ENCODE results near the gene SHB. TPM values are rescaled to one million over a fixed set of nuclear protein-coding genes. Genes with fewer than 3 reads are reported as not detected.

Gene SHB
- total RNA-seq, 1 experiment from 2014 or later = 28.7 TPM

DNA sequence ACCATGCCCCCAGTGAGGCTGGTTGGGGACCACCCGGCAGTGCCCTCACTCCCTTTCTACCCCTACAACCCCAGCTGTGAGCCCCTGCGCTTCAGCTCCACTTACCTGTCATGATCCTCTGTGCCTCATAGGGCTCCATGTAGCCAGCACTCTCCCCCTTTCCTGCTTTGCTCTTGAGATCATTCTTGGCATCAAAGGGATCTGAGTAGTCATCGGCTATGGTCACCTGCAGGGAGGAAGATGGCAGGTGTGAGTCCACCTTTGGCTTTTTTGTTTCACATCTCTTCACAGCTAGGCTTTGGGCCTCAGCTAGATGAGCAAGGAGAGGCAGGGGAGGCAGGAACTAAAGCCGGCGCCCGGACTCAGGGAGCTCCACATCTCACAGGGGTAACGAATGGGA lies 53.1 kb downstream of the SHB start:
- ATAC-seq = no peak
- intact Hi-C loops (cut with micrococcal nuclease) = loop anchor here (10.0 kb wide), 1 partner anchor 49 kb away; the partner anchor contains the start of gene SHB
- no peak for TF ChIP-seq EZH2 (IDR thresholded peaks at IDR 0.05)
- TF ChIP-seq, protein P1, sequence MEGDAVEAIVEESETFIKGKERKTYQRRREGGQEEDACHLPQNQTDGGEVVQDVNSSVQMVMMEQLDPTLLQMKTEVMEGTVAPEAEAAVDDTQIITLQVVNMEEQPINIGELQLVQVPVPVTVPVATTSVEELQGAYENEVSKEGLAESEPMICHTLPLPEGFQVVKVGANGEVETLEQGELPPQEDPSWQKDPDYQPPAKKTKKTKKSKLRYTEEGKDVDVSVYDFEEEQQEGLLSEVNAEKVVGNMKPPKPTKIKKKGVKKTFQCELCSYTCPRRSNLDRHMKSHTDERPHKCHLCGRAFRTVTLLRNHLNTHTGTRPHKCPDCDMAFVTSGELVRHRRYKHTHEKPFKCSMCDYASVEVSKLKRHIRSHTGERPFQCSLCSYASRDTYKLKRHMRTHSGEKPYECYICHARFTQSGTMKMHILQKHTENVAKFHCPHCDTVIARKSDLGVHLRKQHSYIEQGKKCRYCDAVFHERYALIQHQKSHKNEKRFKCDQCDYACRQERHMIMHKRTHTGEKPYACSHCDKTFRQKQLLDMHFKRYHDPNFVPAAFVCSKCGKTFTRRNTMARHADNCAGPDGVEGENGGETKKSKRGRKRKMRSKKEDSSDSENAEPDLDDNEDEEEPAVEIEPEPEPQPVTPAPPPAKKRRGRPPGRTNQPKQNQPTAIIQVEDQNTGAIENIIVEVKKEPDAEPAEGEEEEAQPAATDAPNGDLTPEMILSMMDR (IDR thresholded peaks at IDR 0.05 in 2 of 3, conservative IDR thresholded peaks at IDR 0.05 in 1 of 3; ENCODE audit: borderline replicate concordance in 1 of 3, insufficient read depth in 1 of 3, low read depth in 2 of 3, low read length in 2 of 3) = no peak
- no peak for TF ChIP-seq CBX3 (IDR thresholded peaks at IDR 0.05; ENCODE audit: low read depth)
- no peak for TF ChIP-seq TCF7L2 (IDR thresholded peaks at IDR 0.05; ENCODE audit: borderline replicate concordance, extremely low read depth, insufficient read depth, insufficient read length)
- TF ChIP-seq, protein P2, sequence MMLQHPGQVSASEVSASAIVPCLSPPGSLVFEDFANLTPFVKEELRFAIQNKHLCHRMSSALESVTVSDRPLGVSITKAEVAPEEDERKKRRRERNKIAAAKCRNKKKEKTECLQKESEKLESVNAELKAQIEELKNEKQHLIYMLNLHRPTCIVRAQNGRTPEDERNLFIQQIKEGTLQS (IDR thresholded peaks at IDR 0.05) = no peak
- TF ChIP-seq, protein P3, sequence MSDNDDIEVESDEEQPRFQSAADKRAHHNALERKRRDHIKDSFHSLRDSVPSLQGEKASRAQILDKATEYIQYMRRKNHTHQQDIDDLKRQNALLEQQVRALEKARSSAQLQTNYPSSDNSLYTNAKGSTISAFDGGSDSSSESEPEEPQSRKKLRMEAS (IDR thresholded peaks at IDR 0.05) = no peak
- no peak for TF ChIP-seq ZFX (IDR thresholded peaks at IDR 0.05)
- no peak for TF ChIP-seq POLR2A (IDR thresholded peaks at IDR 0.05; ENCODE audit: borderline replicate concordance, extremely low read depth, insufficient read depth, insufficient read length)
- no peak for TF ChIP-seq RAD21 (IDR thresholded peaks at IDR 0.05; ENCODE audit: low read depth)
- TF ChIP-seq POLR2AphosphoS5 (IDR thresholded peaks at IDR 0.05; ENCODE audit: low read depth, low read length) = no peak
- no peak for TF ChIP-seq SIN3A (IDR thresholded peaks at IDR 0.05; ENCODE audit: low read depth)
- TF ChIP-seq SP1 (IDR thresholded peaks at IDR 0.05; ENCODE audit: low read depth) = no peak
- no peak for TF ChIP-seq EZH2phosphoT487 (IDR thresholded peaks at IDR 0.05; ENCODE audit: borderline replicate concordance)
- TF ChIP-seq JUND (IDR thresholded peaks at IDR 0.05) = no peak
- H4K20me1 ChIP-seq (ENCODE audit: insufficient read depth) = no peaks in the 10 kb centered on the region
- ChIA-PET CTCF (no interaction called here), RAD21 (ENCODE audit: low non-redundant PET in 1 of 2, low total read pairs in 2 of 2, uncharacterized antibody in 2 of 2, unreplicated experiment in 2 of 2) (no interaction called here), POLR2A (no interaction called here)
- H3K4me3 ChIP-seq (replicated peaks in 1 of 2; ENCODE audit: low read depth in 1 of 2, low read length in 2 of 2) = no peak overlapping the region
- H3K27me3 ChIP-seq (ENCODE audit: insufficient read depth, low read length) = no peaks in the 10 kb centered on the region
- H3K4me1 ChIP-seq (ENCODE audit: control insufficient read depth in 1 of 2, insufficient read depth in 2 of 2, low read length in 2 of 2) = peaks cover 26 to 53% of the 10 kb centered on the region in 2 experiments
- 0 out of 4 replicates have a peak, but pooled peaks cover 0 to 3% of the 10 kb centered on the region in 2 experiments for H3K36me3 ChIP-seq (ENCODE audit: control insufficient read depth in 1 of 2, insufficient read depth in 2 of 2, low read length in 2 of 2)
- no TSS peak for BruUV-seq (replicated peaks)
- H3K9ac ChIP-seq (ENCODE audit: low read length) = no peak overlapping the region
- H3K9me2 ChIP-seq (ENCODE audit: insufficient read depth) = no peaks in the 10 kb centered on the region
- no peak overlapping the region for H2AFZ ChIP-seq (ENCODE audit: low read depth, low read length, poor library complexity, severe bottlenecking)
- no peak overlapping the region for H3K27ac ChIP-seq (ENCODE audit: low read depth, low read length)
- DNase-seq (ENCODE audit: low read depth, low spot score) = no peak
- no peaks in the 10 kb centered on the region for H3K9me3 ChIP-seq (ENCODE audit: control insufficient read depth in 1 of 2, insufficient read depth in 1 of 2, low read depth in 1 of 2, low read length in 2 of 2)
- H3K4me2 ChIP-seq (ENCODE audit: low read length) = no peak overlapping the region
- H3K79me2 ChIP-seq (ENCODE audit: insufficient read depth, low read length) = peaks cover 49% of the 10 kb centered on the region
